HUES48 (cell line): ENCODE measurements around the gene TRAF3IP1.

ENCODE experiments used
- H3K27ac ChIP-seq: one replicate; pipeline ENCODE4 v1.7.0; 2013; ENCODE audit warnings: low read depth, low read length, inconsistent platforms
- H3K27me3 ChIP-seq: 2 replicates; pipeline ENCODE4 v1.6.1; 2013; ENCODE audit warnings: mild to moderate bottlenecking, low read length; ENCODE audit not compliant: control insufficient read depth, insufficient read depth
- H3K36me3 ChIP-seq: 2 replicates; pipeline ENCODE4 v1.6.1; 2013; ENCODE audit warnings: low read length; ENCODE audit not compliant: control insufficient read depth, insufficient read depth
- H3K4me1 ChIP-seq: 2 replicates; pipeline ENCODE4 v1.6.1; 2013; ENCODE audit warnings: mild to moderate bottlenecking, low read length; ENCODE audit not compliant: control insufficient read depth, insufficient read depth
- H3K4me3 ChIP-seq: 2 replicates; pipeline ENCODE4 v1.5.1; 2013; ENCODE audit warnings: mild to moderate bottlenecking, low read depth, low read length
- H3K9ac ChIP-seq: 2 replicates; pipeline ENCODE4 v1.6.1; 2013; ENCODE audit warnings: mild to moderate bottlenecking, low read depth, low read length, moderate library complexity
- H3K9me3 ChIP-seq: 2 replicates; pipeline ENCODE4 v1.6.1; 2013; ENCODE audit warnings: low read length; ENCODE audit not compliant: control insufficient read depth, insufficient read depth

Gene TRAF3IP1

GRCh38 chr2:238445409-238446190 lies 125.3 kb downstream of the TRAF3IP1 start:
- Histone ChIP-seq H3K9me3 (no peaks in the 10 kb centered on the region), H3K36me3 (peaks cover 71% of the 10 kb centered on the region), H3K27ac (no peak overlapping the region), H3K9ac (no peak overlapping the region), H3K27me3 (no peaks in the 10 kb centered on the region), H3K4me1 (no peaks in the 10 kb centered on the region), H3K4me3 (no peak overlapping the region)

DNA sequence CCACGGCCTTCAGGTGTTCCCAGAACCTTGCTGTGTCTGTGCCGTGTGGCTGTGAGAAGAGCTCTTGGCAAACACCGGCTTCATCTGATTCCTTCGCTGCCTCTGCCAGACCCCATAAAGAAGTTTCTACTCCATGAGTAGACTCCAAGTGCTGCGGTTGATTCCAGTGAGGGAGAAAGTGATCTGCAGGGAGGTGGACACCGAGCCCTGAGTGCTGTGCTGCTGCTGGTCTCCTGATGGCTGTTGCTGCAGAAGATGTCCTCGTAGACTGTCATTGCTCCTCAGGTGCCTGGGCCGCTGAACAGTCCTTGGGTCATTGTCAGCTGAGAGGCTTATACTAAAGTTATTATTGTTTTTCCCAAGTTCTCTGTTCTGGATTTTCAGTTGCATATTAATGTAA lies 126.1 kb downstream of the TRAF3IP1 start:
- Histone ChIP-seq H3K36me3 (peaks cover 75% of the 10 kb centered on the region), H3K27ac (no peak overlapping the region), H3K9me3 (no peaks in the 10 kb centered on the region), H3K4me3 (no peak overlapping the region), H3K9ac (no peak overlapping the region), H3K4me1 (no peaks in the 10 kb centered on the region), H3K27me3 (no peaks in the 10 kb centered on the region)

- Histone ChIP-seq H3K4me1 (no peaks in the 10 kb centered on the region), H3K4me3 (no peak overlapping the region), H3K9ac (no peak overlapping the region), H3K27ac (no peak overlapping the region), H3K9me3 (no peaks in the 10 kb centered on the region), H3K36me3 (peaks cover 86% of the 10 kb centered on the region), H3K27me3 (no peaks in the 10 kb centered on the region)
These were observed 128.0 kb downstream of the TRAF3IP1 start for GRCh38 chr2:238448031-238448955.

GRCh38 chr2:238449241-238449640 lies 128.9 kb downstream of the TRAF3IP1 start:
- Histone ChIP-seq H3K4me1 (no peaks in the 10 kb centered on the region), H3K27ac (no peak overlapping the region), H3K9me3 (no peaks in the 10 kb centered on the region), H3K9ac (no peak overlapping the region), H3K4me3 (no peak overlapping the region), H3K36me3 (peaks cover 80% of the 10 kb centered on the region), H3K27me3 (no peaks in the 10 kb centered on the region)

DNA sequence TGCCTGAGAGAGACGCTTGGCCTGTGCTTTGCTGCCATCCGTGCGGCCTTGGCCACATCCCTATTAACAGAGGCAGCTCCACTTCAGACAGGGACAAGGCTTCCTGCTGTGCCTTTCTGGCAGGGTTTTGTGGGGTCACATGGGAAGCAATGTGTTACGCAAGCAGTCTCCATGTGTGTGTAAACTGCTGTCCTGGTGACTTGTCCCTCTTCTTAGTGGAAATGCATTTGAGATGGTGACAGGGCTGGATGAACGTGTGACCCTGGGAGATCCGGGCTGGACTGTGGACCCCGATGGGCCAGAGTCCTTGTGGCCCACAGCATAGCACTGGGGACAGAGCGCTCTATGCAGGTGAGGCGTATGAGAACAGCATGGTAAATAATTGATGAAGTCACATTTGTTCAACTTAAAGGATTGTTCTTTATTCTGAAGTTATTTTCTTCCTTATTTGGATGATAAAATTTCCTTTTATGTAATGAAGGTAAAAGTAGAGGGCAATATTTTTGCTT lies 129.6 kb downstream of the TRAF3IP1 start:
- Histone ChIP-seq H3K27me3 (no peaks in the 10 kb centered on the region), H3K9me3 (no peaks in the 10 kb centered on the region), H3K9ac (no peak overlapping the region), H3K4me3 (no peak overlapping the region), H3K27ac (no peak overlapping the region), H3K36me3 (peaks cover 73% of the 10 kb centered on the region), H3K4me1 (no peaks in the 10 kb centered on the region)

DNA sequence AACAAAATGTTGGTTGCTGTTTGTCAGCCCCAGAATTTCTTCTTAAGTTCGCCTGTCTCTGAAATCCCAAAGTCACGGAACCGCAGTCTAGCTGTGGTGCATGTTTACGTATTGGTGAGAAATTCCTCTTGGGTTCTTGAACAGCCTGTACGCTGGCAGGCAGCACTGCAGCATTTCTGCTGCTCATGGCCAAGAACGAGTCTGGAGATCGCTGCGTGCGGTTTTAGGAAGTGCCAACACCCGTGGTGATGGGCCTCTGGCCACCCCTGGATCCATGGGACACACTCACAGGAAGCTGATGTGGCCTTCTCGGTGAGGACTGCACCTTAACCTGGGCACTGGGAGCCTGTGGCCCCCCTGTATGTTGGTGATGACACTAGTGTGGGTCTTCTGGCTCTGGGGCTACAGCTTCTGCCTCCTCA lies 130.1 kb downstream of the TRAF3IP1 start:
- no peaks in the 10 kb centered on the region for H3K9me3 ChIP-seq
- H3K27me3 ChIP-seq: no peaks in the 10 kb centered on the region
- H3K36me3 ChIP-seq: peaks cover 68% of the 10 kb centered on the region
- no peak overlapping the region for H3K4me3 ChIP-seq
- no peaks in the 10 kb centered on the region for H3K4me1 ChIP-seq
- no peak overlapping the region for H3K9ac ChIP-seq
- H3K27ac ChIP-seq: no peak overlapping the region
